Esophagus (tissue), 2 donors: ENCODE measurements around the gene CA7. TPM values are rescaled to one million over a fixed set of nuclear protein-coding genes. Genes with fewer than 3 reads are reported as not detected.

Experiments used
- H3K27ac ChIP-seq, 2 donors: one replicate each; pipeline ENCODE4 v1.5.1; 2013; ENCODE audit warnings: low read depth in 2 of 2, mild to moderate bottlenecking in 2 of 2, inconsistent platforms in 1 of 2, low read length in 1 of 2, moderate library complexity in 1 of 2
- H3K27me3 ChIP-seq, 2 donors: one replicate each; pipeline ENCODE4 v1.6.1; 2013; ENCODE audit warnings: low read length in 2 of 2, control low read depth in 1 of 2, mild to moderate bottlenecking in 1 of 2; ENCODE audit not compliant: insufficient read depth in 2 of 2, control insufficient read depth in 1 of 2
- H3K36me3 ChIP-seq, 2 donors: one replicate each; pipeline ENCODE4 v1.6.1; 2013; ENCODE audit warnings: low read length in 1 of 2; ENCODE audit not compliant: control insufficient read depth in 2 of 2, insufficient read depth in 2 of 2
- H3K4me1 ChIP-seq, 2 donors: one replicate each; pipeline ENCODE4 v1.6.1; 2013; ENCODE audit warnings: low read length in 1 of 2; ENCODE audit not compliant: control insufficient read depth in 2 of 2, insufficient read depth in 2 of 2
- H3K4me3 ChIP-seq, 2 donors: one replicate each; pipeline ENCODE4 v1.5.1; 2013; ENCODE audit warnings: low read length in 2 of 2, mild to moderate bottlenecking in 2 of 2, low read depth in 1 of 2, moderate library complexity in 1 of 2
- H3K9me3 ChIP-seq, 2 donors: one replicate each; pipeline ENCODE4 v1.6.1; 2013; ENCODE audit warnings: mild to moderate bottlenecking in 2 of 2, low read depth in 1 of 2, low read length in 1 of 2, moderate library complexity in 1 of 2; ENCODE audit not compliant: control insufficient read depth in 2 of 2, insufficient read depth in 1 of 2
- WGBS, 2 donors: extraction: QIAGEN DNeasy Blood & Tissue Kit; methylation state at CpG; one replicate each; pipeline ENCODE4 v1.1.7; 2013; 5-methylcytosine and 5-hydroxymethylcytosine counted together
- polyA plus RNA-seq, 2 donors: library from polyadenylated mRNA; stranded (reverse); fragments of 200-250 nt; gene quantifications; one replicate each; pipeline ENCODE4 v1.2.3, GENCODE V29; 2013
- donor health status: healthy with polysubstance abuse.
- donor health status: Bipolar disorder and iron deficiency.

Gene CA7
- polyA plus RNA-seq, 2 donors: 0.06 TPM; not detected in 1

- Histone ChIP-seq H3K4me1 (no peaks in the 10 kb centered on the region), H3K9me3 (no peaks in the 10 kb centered on the region), H3K27me3 (no peaks in the 10 kb centered on the region), H3K36me3 (peaks cover 3 to 7% of the 10 kb centered on the region in 2 donors), H3K4me3 (no peak overlapping the region), H3K27ac (no peak overlapping the region)
- WGBS, 2 donors: 91 to 92% methylated on average over 4 of the region's 4 CpGs
These were observed 20.2 kb upstream of the CA7 start for GRCh38 chr16:66824006-66824405.

- Histone ChIP-seq H3K36me3 (no peaks in the 10 kb centered on the region), H3K27ac (peak within 1 kb of the TSS; percentile 90 to 96), H3K27me3 (no peaks in the 10 kb centered on the region), H3K4me3 (peak within 1 kb of the TSS; percentile 85 to 86), H3K4me1 (peaks cover 2 to 4% of the 10 kb centered on the region in 2 donors), H3K9me3 (no peaks in the 10 kb centered on the region)
- 1% methylated on average over 77 to 84 of the region's 84 CpGs for WGBS, 2 donors
These were observed 13.5 kb upstream of the CA7 start, which contains the start of gene NAE1 for GRCh38 chr16:66830422-66831404. Gene NAE1 (minus strand): TSS chr16:66830976. CDS start chr16:66830899, 77 bp downstream.

GRCh38 chr16:66832190-66832589, 12.0 kb upstream of the CA7 start:
- WGBS, 2 donors: 82 to 90% methylated on average over 3 of the region's 3 CpGs
- H3K9me3 ChIP-seq: no peaks in the 10 kb centered on the region
- H3K27me3 ChIP-seq: no peaks in the 10 kb centered on the region
- H3K4me1 ChIP-seq: peaks cover 2 to 4% of the 10 kb centered on the region in 2 donors
- H3K27ac ChIP-seq: no peak overlapping the region
- H3K36me3 ChIP-seq: no peaks in the 10 kb centered on the region
- no peak overlapping the region for H3K4me3 ChIP-seq

- H3K4me1 ChIP-seq: peaks cover 2 to 4% of the 10 kb centered on the region in 2 donors
- no peaks in the 10 kb centered on the region for H3K36me3 ChIP-seq
- H3K27ac ChIP-seq: no peak overlapping the region
- WGBS, 2 donors: 72 to 73% methylated on average over 7 of the region's 7 CpGs
- H3K27me3 ChIP-seq: no peaks in the 10 kb centered on the region
- H3K4me3 ChIP-seq: no peak overlapping the region
- no peaks in the 10 kb centered on the region for H3K9me3 ChIP-seq
These were observed 11.4 kb upstream of the CA7 start for GRCh38 chr16:66832661-66833305.

- Histone ChIP-seq H3K9me3 (no peaks in the 10 kb centered on the region), H3K36me3 (no peaks in the 10 kb centered on the region), H3K4me1 (peaks cover 0 to 2% of the 10 kb centered on the region in 2 donors), H3K4me3 (no peak overlapping the region), H3K27ac (no peak overlapping the region), H3K27me3 (no peaks in the 10 kb centered on the region)
- 84% methylated on average over 5 of the region's 5 CpGs for WGBS, 2 donors
These were observed 9.5 kb upstream of the CA7 start for GRCh38 chr16:66834746-66835145.

GRCh38 chr16:66840883-66841282, 3.3 kb upstream of the CA7 start:
- 50 to 57% methylated on average over 3 of the region's 3 CpGs for WGBS, 2 donors
- peaks cover 7 to 8% of the 10 kb centered on the region in 2 donors for H3K4me1 ChIP-seq
- H3K9me3 ChIP-seq: no peaks in the 10 kb centered on the region
- H3K27ac ChIP-seq: no peak overlapping the region
- H3K27me3 ChIP-seq: peaks cover 0 to 9% of the 10 kb centered on the region in 2 donors
- no peaks in the 10 kb centered on the region for H3K36me3 ChIP-seq
- H3K4me3 ChIP-seq: no peak overlapping the region

- H3K4me3 ChIP-seq: no peak overlapping the region
- H3K9me3 ChIP-seq: no peaks in the 10 kb centered on the region
- H3K4me1 ChIP-seq: peaks cover 7 to 8% of the 10 kb centered on the region in 2 donors
- 83 to 89% methylated on average over 4 of the region's 4 CpGs for WGBS, 2 donors
- peaks cover 0 to 9% of the 10 kb centered on the region in 2 donors for H3K27me3 ChIP-seq
- H3K36me3 ChIP-seq: no peaks in the 10 kb centered on the region
- H3K27ac ChIP-seq: no peak overlapping the region
These were observed 2.8 kb upstream of the CA7 start for GRCh38 chr16:66841366-66841765.

- H3K27ac ChIP-seq: no peak overlapping the region
- H3K27me3 ChIP-seq: peaks cover 0 to 9% of the 10 kb centered on the region in 2 donors
- H3K9me3 ChIP-seq: peaks cover 0 to 2% of the 10 kb centered on the region in 2 donors
- WGBS, 2 donors: 57 to 62% methylated on average over 7 of the region's 7 CpGs
- no peak overlapping the region for H3K4me3 ChIP-seq
- H3K36me3 ChIP-seq: no peaks in the 10 kb centered on the region
- H3K4me1 ChIP-seq: peaks cover 7 to 8% of the 10 kb centered on the region in 2 donors
These were observed 1.4 kb upstream of the CA7 start for GRCh38 chr16:66842765-66843164.

- H3K27me3 ChIP-seq: peaks cover 0 to 9% of the 10 kb centered on the region in 2 donors
- 96 to 97% methylated on average over 2 of the region's 2 CpGs for WGBS, 2 donors
- H3K4me1 ChIP-seq: peaks cover 7 to 8% of the 10 kb centered on the region in 2 donors
- no peaks in the 10 kb centered on the region for H3K36me3 ChIP-seq
- H3K27ac ChIP-seq: no peak overlapping the region
- peaks cover 0 to 2% of the 10 kb centered on the region in 2 donors for H3K9me3 ChIP-seq
- no peak overlapping the region for H3K4me3 ChIP-seq
These were observed 1.0 kb upstream of the CA7 start for GRCh38 chr16:66843191-66843590.
